ENCODE data around the gene COL3A1. TPM values are rescaled to one million over a fixed set of nuclear protein-coding genes. Genes with fewer than 3 reads are reported as not detected.

COL3A1 gene
- total RNA-seq, 1 experiment from 2014 or later, result not detected

GRCh38 chr2:189002079-189002478 lies 27.9 kb downstream of the COL3A1 start:
- H3K4me2 ChIP-seq, result no peak overlapping the region

GRCh38 chr2:189008555-189009262 lies 34.5 kb downstream of the COL3A1 start:
- no peaks in the 10 kb centered on the region for H3K9me3 ChIP-seq (ENCODE audit: insufficient read depth, low read depth)
- no peak overlapping the region for H3K27ac ChIP-seq
- no peaks in the 10 kb centered on the region for H4K20me1 ChIP-seq (ENCODE audit: insufficient read depth)
- H3K4me3 ChIP-seq, result no peak overlapping the region
- H3K36me3 ChIP-seq (ENCODE audit: low read depth), result no peaks in the 10 kb centered on the region
- H3K4me2 ChIP-seq, result no peak overlapping the region
- H3K27me3 ChIP-seq (ENCODE audit: insufficient read depth, low read depth), result no peaks in the 10 kb centered on the region
- H3K9me2 ChIP-seq (ENCODE audit: insufficient read depth), result no peaks in the 10 kb centered on the region
- CTCF ChIA-PET, result no interaction called here
- TF ChIP-seq EZH2 (IDR thresholded peaks at IDR 0.05; ENCODE audit: low read depth) (no peak), CTCF (conservative IDR thresholded peaks at IDR 0.05) (no peak)
- DNase-seq, result no peak
- BruUV-seq (replicated peaks), result no TSS peak
- intact Hi-C loops (cut with micrococcal nuclease; ENCODE audit: unreplicated experiment), result no loop called here
- H3K4me1 ChIP-seq (replicated peaks; ENCODE audit: insufficient read depth), result no peaks in the 10 kb centered on the region
- POLR2A ChIA-PET (ENCODE audit: unreplicated experiment), result no interaction called here
- no peaks in the 10 kb centered on the region for H3K79me2 ChIP-seq (ENCODE audit: low read depth)
- H2AFZ ChIP-seq, result no peak overlapping the region
- no peaks in the 10 kb centered on the region for H3F3A ChIP-seq (ENCODE audit: insufficient read depth, low read depth)

More at GRCh38 chr2:189002079-189002478, 27.9 kb downstream of the COL3A1 start:
- H4K20me1 ChIP-seq (ENCODE audit: insufficient read depth), result no peaks in the 10 kb centered on the region
- ChIA-PET CTCF (no interaction called here), POLR2A (ENCODE audit: unreplicated experiment) (no interaction called here)
- TF ChIP-seq CTCF (conservative IDR thresholded peaks at IDR 0.05) (no peak), EZH2 (IDR thresholded peaks at IDR 0.05; ENCODE audit: low read depth) (no peak)
- no peak overlapping the region; the same call in 1 of the 2 replicates for H2AFZ ChIP-seq
- no peaks in the 10 kb centered on the region for H3F3A ChIP-seq (ENCODE audit: insufficient read depth, low read depth)
- no peaks in the 10 kb centered on the region for H3K36me3 ChIP-seq (ENCODE audit: low read depth)
- H3K79me2 ChIP-seq (ENCODE audit: low read depth), result no peaks in the 10 kb centered on the region
- no peaks in the 10 kb centered on the region for H3K4me1 ChIP-seq (replicated peaks; ENCODE audit: insufficient read depth)
- no peak overlapping the region for H3K27ac ChIP-seq
- no peak overlapping the region for H3K4me3 ChIP-seq
- DNase-seq, result peak; percentile 11 to 44
- H3K27me3 ChIP-seq (ENCODE audit: insufficient read depth, low read depth), result no peaks in the 10 kb centered on the region
- intact Hi-C loops (cut with micrococcal nuclease; ENCODE audit: unreplicated experiment), result no loop called here
- no TSS peak for BruUV-seq (replicated peaks)
- H3K9me3 ChIP-seq (ENCODE audit: insufficient read depth, low read depth), result no peaks in the 10 kb centered on the region
- H3K9me2 ChIP-seq (ENCODE audit: insufficient read depth), result no peaks in the 10 kb centered on the region

- H3K27me3 ChIP-seq (ENCODE audit: insufficient read depth, low read depth), result no peaks in the 10 kb centered on the region
- ChIA-PET CTCF (no interaction called here), POLR2A (ENCODE audit: unreplicated experiment) (no interaction called here)
- H3K9me3 ChIP-seq (ENCODE audit: insufficient read depth, low read depth), result no peaks in the 10 kb centered on the region
- H3K79me2 ChIP-seq (ENCODE audit: low read depth), result no peaks in the 10 kb centered on the region
- no peak for DNase-seq
- H3K9me2 ChIP-seq (ENCODE audit: insufficient read depth), result no peaks in the 10 kb centered on the region
- no TSS peak for BruUV-seq (replicated peaks)
- H3F3A ChIP-seq (ENCODE audit: insufficient read depth, low read depth), result no peaks in the 10 kb centered on the region
- no peak overlapping the region for H3K4me3 ChIP-seq
- H4K20me1 ChIP-seq (ENCODE audit: insufficient read depth), result no peaks in the 10 kb centered on the region
- no peaks in the 10 kb centered on the region for H3K36me3 ChIP-seq (ENCODE audit: low read depth)
- intact Hi-C loops (cut with micrococcal nuclease; ENCODE audit: unreplicated experiment), result no loop called here
- H3K4me2 ChIP-seq, result no peak overlapping the region
- H2AFZ ChIP-seq, result no peak overlapping the region
- H3K27ac ChIP-seq, result no peak overlapping the region
- no peaks in the 10 kb centered on the region for H3K4me1 ChIP-seq (replicated peaks; ENCODE audit: insufficient read depth)
- TF ChIP-seq EZH2 (IDR thresholded peaks at IDR 0.05; ENCODE audit: low read depth), result no peak
- no peak for TF ChIP-seq CTCF (conservative IDR thresholded peaks at IDR 0.05)
Observed at GRCh38 chr2:189010536-189010935, 36.4 kb downstream of the COL3A1 start.
